ENCODE measurements around the gene NBEAL2.
"Not testable (repeated sequence)": the region's sequence is repeated elsewhere in the genome, so short reads cannot be mapped to it uniquely, and the experiment has no call there.

The NBEAL2 gene

GRCh38 chr3:46960835-46961234, 18.6 kb upstream of the NBEAL2 start:
- no peak for ATAC-seq
- no peak for DNase-seq

- ATAC-seq (no peak), DNase-seq (no peak)
Measured at GRCh38 chr3:46962427-46962826, 17.0 kb upstream of the NBEAL2 start.

GRCh38 chr3:46962990-46963389, 16.5 kb upstream of the NBEAL2 start:
- no peak for DNase-seq
- no peak for ATAC-seq

- ATAC-seq, DNase-seq: not testable (repeated sequence)
Measured at GRCh38 chr3:46964038-46964590, 15.4 kb upstream of the NBEAL2 start.

GRCh38 chr3:46965151-46965550, 14.3 kb upstream of the NBEAL2 start:
- DNase-seq = peak; percentile 48
- ATAC-seq = peak; percentile 61

- ATAC-seq (peak; percentile 25), DNase-seq (no peak)
Measured at GRCh38 chr3:46966811-46967210, 12.7 kb upstream of the NBEAL2 start.

GRCh38 chr3:46968783-46969428, 10.6 kb upstream of the NBEAL2 start:
- ATAC-seq = no peak
- no peak for DNase-seq

- no peak for DNase-seq
- no peak for ATAC-seq
Measured at GRCh38 chr3:46970391-46971091, 8.9 kb upstream of the NBEAL2 start.

GRCh38 chr3:46971151-46971550, 8.3 kb upstream of the NBEAL2 start:
- ATAC-seq (no peak), DNase-seq (no peak)

GRCh38 chr3:46971742-46972141, 7.7 kb upstream of the NBEAL2 start:
- ATAC-seq (no peak), DNase-seq (no peak)

GRCh38 chr3:46972396-46972795, 7.1 kb upstream of the NBEAL2 start:
- DNase-seq = no peak
- ATAC-seq = no peak

GRCh38 chr3:46974421-46975171, 4.9 kb upstream of the NBEAL2 start:
- ATAC-seq (no peak), DNase-seq (no peak)

GRCh38 chr3:46976326-46977190, 2.9 kb upstream of the NBEAL2 start, which contains the start of gene CCDC12:
Gene CCDC12 (minus strand): TSS chr3:46976745. CDS start chr3:46976732, 13 bp downstream.
- DNase-seq (peak; percentile 90), ATAC-seq (peak; percentile 84)

- DNase-seq (no peak), ATAC-seq (no peak)
Measured at GRCh38 chr3:46977811-46978195, 1.7 kb upstream of the NBEAL2 start.

- DNase-seq = no peak
Measured at GRCh38 chr3:46978381-46978780, 1.1 kb upstream of the NBEAL2 start.

GRCh38 chr3:46979958-46980497, 562 bp downstream of the NBEAL2 start:
- ATAC-seq = peak; percentile 6
- peak; percentile 47 for DNase-seq

More at GRCh38 chr3:46978381-46978780, 1.1 kb upstream of the NBEAL2 start:
- ATAC-seq = no peak

- ATAC-seq = no peak
- no peak for DNase-seq
Measured at GRCh38 chr3:46981932-46982471, 2.5 kb downstream of the NBEAL2 start.

GRCh38 chr3:46982546-46982945, 3.1 kb downstream of the NBEAL2 start:
- ATAC-seq = no peak
- no peak for DNase-seq

GRCh38 chr3:46984591-46985459, 5.4 kb downstream of the NBEAL2 start:
- DNase-seq (no peak), ATAC-seq (no peak)

- ATAC-seq (no peak), DNase-seq (no peak)
Measured at GRCh38 chr3:46985588-46985987, 6.1 kb downstream of the NBEAL2 start.

Measured in stimulated activated naive CD8-positive, alpha-beta T cell treated with anti-CD3 and anti-CD28 coated beads, Interleukin-15, Interleukin-2, amounts not matched to agents 100 U/mL and 50 U/mL, for 24 hours (primary cell).